ENCODE results near the gene CYP19A1. TPM values are rescaled to one million over a fixed set of nuclear protein-coding genes. Genes with fewer than 3 reads are reported as not detected.

Gene CYP19A1
- total and polyA plus RNA-seq, 9 of the 15 experiments (the other 6 are each of a cell fraction or from before 2014, with no cell fraction given), result 0.16 to 0.63 (median 0.47) TPM; not detected in 3

DNA sequence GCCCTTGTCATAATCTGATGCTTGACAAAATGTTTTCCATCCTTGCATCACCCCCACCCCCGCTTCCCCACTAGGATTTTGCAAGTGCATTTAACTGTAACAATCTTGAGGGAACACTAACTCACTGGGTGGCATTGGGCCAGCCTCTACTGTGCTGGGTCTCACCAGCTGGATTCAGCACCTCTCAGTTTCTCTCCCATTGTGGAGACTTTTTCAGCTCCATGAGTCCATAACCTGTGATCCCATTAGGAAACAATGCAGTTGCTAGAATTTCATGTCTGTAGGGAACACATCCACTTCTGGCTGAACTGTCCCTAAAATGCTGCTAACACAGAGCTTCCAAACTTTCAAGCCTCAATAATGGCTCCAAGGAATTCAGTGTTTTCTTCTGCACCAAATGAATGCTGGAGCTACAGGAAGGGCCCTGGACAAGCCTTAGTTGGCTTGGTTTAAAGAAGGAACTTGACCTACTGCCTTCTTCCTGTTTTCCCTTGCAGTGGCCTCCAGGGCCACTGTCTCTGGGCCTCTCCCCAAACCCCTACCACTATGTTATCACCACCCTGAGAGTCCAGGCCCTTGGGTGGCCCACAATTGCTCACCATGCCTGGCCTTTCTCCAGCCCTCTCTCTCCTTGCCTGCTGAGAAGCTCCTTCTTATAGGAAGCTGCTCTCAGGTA is 15.6 kb downstream of the CYP19A1 start (continued):
- TF ChIP-seq AFF4 (CRISPR knock-in tag; IDR thresholded peaks at IDR 0.05) (no peak), DIDO1 (tag; IDR thresholded peaks at IDR 0.05; ENCODE audit: low read depth) (no peak), PRMT5 (CRISPR knock-in tag; IDR thresholded peaks at IDR 0.05) (no peak), TAF7 (tag; IDR thresholded peaks at IDR 0.05) (no peak), ZNF174 (CRISPR knock-in tag; IDR thresholded peaks at IDR 0.05) (no peak), TBL1XR1 (IDR thresholded peaks at IDR 0.05; ENCODE audit: low read length in 2 of 2) (no peak), ZNF165 (CRISPR knock-in tag; IDR thresholded peaks at IDR 0.05; ENCODE audit: borderline replicate concordance) (no peak), CHD4 (IDR thresholded peaks at IDR 0.05; ENCODE audit: insufficient read depth, insufficient replicate concordance, low read depth, low read length, poor library complexity, severe bottlenecking) (no peak), SMAD1 (IDR thresholded peaks at IDR 0.05; ENCODE audit: low read depth, low read length, partially characterized antibody) (no peak), SNIP1 (IDR thresholded peaks at IDR 0.05; ENCODE audit: low read depth) (no peak), ZNF140 (CRISPR knock-in tag; IDR thresholded peaks at IDR 0.05) (no peak), GABPA (tag; conservative IDR thresholded peaks at IDR 0.05; ENCODE audit: low read depth) (peak; percentile 16; the same call in 1 of the 2 replicates), EGR1 (conservative IDR thresholded peaks at IDR 0.05) (peak; percentile 18; the same call in 1 of the 2 replicates), HOXB6 (CRISPR knock-in tag; IDR thresholded peaks at IDR 0.05; ENCODE audit: borderline replicate concordance) (no peak), CEBPG (CRISPR knock-in tag; IDR thresholded peaks at IDR 0.05) (no peak), CEBPG (tag; conservative IDR thresholded peaks at IDR 0.05 in 1 of 2, IDR thresholded peaks at IDR 0.05 in 1 of 2) (peak; percentile 66 to 94; a peak in 3 of 4 replicates), POLR2AphosphoS5 (IDR thresholded peaks at IDR 0.05; ENCODE audit: control insufficient read depth, insufficient read depth, low read depth, low read length) (no peak), C11orf30 (IDR thresholded peaks at IDR 0.05; ENCODE audit: low read depth) (no peak), ZC3H4 (CRISPR knock-in tag; IDR thresholded peaks at IDR 0.05; ENCODE audit: borderline replicate concordance) (no peak), NFXL1 (CRISPR knock-in tag; IDR thresholded peaks at IDR 0.05) (no peak), E4F1 (CRISPR knock-in tag; IDR thresholded peaks at IDR 0.05; ENCODE audit: borderline replicate concordance) (no peak), NR2C2 (CRISPR knock-in tag; IDR thresholded peaks at IDR 0.05) (no peak), NR2C2 (tag; IDR thresholded peaks at IDR 0.05) (peak; percentile 24; the same call in 1 of the 2 replicates), SMC3 (conservative IDR thresholded peaks at IDR 0.05; ENCODE audit: insufficient read depth, low read depth, low read length) (no peak)

Measured in K562 (cell line).